SIG-M5 treated with dmso at 0.1 percent for 504 hours (cell line): Measurements from ENCODE around the gene CD1B.
A peak's percentile ranks its signal among the peaks of the same experiment; 100 is the strongest.
"Not testable (repeated sequence)": the region's sequence is repeated elsewhere in the genome, so short reads cannot be mapped to it uniquely, and the experiment has no call there.

ENCODE experiments used
- DNase-seq: peaks from one replicate; lab custom pipeline; 2025; ENCODE audit not compliant: unreplicated experiment; lab: John Stamatoyannopoulos, UW

CD1B gene

DNA sequence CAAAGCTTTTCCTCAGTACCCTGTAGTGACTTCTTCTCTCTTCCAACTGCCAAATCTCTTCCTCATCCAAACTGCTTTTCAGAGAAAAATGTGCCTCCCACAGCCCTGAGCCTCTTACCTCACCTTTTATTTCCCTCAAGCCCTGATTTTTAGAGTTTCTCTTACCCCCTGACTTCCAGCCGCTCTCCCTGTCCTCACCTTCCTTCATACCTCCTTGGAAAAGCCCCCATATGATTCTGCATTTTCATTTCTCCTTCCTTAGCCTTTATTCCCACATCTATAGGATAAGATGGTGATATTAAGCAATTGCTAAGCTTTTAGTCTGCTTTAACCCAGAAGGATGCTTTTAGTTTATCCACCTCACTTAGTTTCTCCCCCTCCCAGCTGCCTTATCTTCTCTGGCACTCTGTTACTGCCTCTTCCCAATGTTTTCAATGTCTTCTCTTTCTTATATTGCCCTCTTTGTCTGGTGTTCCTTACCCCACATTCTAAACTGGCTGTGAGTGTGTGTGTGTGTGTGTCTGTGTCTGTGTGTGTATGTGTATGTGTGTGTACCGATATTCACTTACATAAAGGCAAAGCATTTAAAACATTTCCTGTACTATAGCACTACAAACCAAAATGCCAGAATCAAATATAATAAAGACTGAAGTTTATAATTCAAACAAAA, at the start of gene CD1B:
Gene CD1B, minus strand, starts transcription at position 51 of the 670 bp plus-strand sequence. CDS start 108 bp downstream, outside the sequence.
- no peak for DNase-seq

DNA sequence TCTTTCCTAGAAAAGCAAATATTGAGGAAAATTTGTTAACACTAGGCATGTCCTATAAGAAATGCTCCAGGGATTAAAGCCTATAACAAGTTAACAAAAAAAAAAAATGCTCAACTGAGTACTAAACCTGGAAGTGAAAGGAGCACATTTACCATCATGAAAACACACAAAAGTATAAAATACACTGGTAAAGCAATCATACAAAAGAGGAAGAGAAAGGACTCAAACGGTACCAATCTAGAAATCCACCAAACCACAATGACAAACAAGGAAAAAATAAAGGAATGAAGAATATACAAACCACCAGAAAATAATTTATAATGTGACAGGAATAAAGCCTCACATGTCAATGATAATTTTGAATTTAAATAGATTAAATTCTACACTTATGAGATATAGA, 43.5 kb upstream of the CD1B start:
- peak; percentile 51 for DNase-seq

GRCh38 chr1:158374101-158374500, 42.8 kb upstream of the CD1B start:
- DNase-seq, result not testable (repeated sequence)

GRCh38 chr1:158371188-158371953, 40.0 kb upstream of the CD1B start:
- no peak for DNase-seq

DNA sequence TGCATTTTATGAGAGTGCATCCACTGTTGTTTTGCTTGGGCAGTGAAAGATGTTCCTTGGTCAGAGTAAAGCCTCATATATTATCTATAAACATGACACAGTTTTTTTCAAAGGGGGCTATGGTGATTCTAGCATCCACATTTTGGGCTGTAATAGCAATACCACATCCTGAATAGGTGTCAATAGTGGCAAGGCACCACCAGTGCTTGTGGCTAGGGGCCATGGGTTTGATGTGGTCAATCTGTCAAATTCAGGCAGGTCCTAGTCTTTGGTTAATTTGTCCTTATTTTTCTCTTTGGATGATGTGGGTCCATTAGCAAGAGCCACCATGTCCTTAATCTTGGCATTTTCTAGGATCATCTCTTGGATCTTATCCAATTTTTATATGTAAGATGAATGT, 35.5 kb upstream of the CD1B start:
- DNase-seq, result no peak

DNA sequence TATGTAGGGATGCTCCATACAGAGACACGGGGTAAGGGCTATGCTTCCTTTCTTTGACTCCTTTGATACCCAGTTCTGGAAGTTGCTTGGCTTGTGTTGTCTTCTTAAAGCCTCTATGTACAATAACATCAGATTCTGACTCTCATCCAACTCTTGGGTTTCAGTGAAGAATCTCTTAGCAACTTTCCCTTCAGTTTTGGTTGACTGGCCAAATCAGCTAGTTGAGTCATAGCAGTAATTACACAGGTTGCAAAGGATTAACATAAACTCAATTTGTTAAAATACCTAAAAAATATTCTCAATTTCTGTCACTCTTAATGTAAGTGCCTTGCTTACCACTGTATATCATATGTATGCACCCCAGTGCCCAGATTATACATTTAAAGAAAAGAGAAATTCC, 31.6 kb upstream of the CD1B start:
- DNase-seq, result no peak

DNA sequence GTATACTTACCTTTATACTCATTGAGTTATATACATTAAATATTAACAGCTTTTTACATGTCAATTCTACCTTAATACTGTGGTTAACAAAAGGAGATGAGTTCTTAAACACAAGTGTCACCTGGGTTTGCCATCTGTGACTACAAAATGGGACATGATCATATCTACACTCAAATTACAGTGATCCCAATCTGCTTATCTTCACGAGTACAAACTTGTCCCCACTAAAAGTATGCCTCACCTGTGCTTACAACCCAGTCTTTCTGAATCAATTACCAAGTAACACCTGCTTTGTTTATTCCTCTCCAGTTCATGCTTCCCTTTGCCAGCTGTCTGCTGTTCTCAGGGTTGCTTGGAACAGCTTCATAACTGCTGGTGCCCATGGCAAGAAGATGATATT, 31.2 kb upstream of the CD1B start:
- DNase-seq, result no peak

DNA sequence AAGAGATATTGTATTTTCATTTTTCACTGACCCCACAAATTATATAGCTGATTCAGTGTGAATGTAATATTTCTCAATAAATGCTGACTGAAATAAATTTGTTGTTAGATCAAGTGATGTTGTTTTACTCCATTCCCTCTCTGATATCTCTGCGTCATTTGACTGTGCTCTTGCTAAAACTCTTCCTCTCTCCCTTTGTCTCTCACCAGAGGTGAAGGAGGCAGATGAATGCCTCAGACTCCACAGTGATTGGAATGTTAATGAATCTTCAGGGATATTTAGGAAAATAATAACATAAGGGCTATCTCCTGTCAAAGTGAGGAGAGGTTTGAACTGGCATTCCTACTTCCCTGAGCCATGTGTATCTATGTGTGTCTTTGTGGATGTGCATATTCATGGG, 26.1 kb upstream of the CD1B start:
- no peak for DNase-seq

DNA sequence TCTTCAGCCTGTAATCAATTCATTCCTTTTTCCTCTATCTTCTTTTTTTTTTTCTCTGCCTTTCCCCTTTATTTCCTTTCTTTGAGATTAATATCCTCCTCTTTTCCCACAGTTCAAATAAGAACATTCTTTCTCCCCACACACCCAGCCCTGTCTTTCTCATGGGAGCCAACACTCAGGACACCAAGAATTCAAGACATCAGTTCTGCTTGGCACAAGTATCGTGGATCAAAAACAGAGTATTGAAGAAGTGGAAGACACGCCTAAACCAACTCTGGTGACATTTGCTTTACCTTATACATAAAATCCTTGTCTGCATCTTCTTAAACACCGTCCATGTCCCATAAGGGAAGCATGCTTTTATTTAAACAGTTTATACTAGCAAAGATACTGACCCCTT, 25.3 kb upstream of the CD1B start:
- no peak for DNase-seq

GRCh38 chr1:158355773-158356285, 24.5 kb upstream of the CD1B start:
- no peak for DNase-seq

GRCh38 chr1:158354255-158354654, 22.9 kb upstream of the CD1B start:
- DNase-seq, result no peak

DNA sequence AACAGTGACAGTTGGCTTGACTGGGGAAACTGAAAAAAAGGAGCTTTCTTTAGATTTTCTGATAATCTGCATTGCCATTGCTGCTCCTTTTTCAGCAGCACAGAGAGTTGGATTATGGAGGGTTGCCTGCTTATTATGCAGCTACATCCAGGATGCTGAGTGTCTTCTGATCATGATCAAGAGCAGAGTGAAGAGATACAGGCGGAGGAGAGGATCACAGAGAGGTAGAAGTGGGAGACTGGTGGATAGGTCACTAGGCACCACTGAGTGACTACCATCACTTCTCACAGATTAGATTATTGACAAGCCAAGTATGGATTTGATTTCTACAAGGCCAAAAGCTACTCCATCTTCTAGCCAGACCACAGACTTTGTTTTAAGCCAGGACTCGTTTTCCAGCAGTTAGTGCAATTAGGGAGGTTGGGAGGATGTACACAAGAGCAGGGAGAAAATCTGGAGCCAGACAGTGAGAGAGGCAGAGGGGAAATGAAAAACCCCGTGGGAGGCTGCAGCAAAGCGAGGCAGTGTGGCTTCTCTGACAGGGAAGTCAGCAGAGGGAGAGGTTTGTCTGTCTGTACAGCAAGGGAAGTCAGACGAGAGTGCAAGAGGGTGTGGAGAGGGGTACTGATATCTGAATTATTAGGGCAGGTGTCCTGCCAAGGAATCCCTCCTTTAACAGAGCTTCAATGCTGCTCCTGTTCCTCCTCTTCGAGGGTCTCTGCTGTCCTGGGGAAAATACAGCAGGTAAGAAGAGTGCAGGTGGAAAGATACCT, 22.2 kb upstream of the CD1B start, which contains the start of gene CD1E:
Gene CD1E, plus strand, starts transcription at position 592 of the 773 bp plus-strand sequence. Its CDS starts 95 bp downstream, at position 687.
- DNase-seq, result no peak

GRCh38 chr1:158348946-158349345, 17.6 kb upstream of the CD1B start:
- DNase-seq, result not testable (repeated sequence)

DNA sequence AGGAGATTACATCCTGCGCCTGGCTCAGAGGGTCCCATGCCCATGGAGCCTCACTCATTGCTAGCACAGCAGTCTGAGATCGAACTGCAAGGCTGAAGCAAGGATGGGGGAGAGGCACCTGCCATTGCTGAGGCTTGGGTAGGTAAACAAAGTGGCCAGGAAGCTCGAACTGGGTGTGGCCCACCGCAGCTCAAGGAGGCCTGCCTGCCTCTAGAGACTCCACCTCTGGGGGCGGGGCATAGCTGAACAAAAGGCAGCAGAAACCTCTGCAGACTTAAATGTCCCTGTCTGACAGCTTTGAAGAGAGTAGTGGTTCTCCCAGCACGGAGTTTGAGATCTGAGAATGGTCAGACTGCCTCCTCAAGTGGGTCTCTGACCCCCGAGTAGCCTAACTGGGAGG, 5.1 kb upstream of the CD1B start:
- not testable (repeated sequence) for DNase-seq

GRCh38 chr1:158335213-158335532, 3.8 kb upstream of the CD1B start:
- DNase-seq, result no peak

DNA sequence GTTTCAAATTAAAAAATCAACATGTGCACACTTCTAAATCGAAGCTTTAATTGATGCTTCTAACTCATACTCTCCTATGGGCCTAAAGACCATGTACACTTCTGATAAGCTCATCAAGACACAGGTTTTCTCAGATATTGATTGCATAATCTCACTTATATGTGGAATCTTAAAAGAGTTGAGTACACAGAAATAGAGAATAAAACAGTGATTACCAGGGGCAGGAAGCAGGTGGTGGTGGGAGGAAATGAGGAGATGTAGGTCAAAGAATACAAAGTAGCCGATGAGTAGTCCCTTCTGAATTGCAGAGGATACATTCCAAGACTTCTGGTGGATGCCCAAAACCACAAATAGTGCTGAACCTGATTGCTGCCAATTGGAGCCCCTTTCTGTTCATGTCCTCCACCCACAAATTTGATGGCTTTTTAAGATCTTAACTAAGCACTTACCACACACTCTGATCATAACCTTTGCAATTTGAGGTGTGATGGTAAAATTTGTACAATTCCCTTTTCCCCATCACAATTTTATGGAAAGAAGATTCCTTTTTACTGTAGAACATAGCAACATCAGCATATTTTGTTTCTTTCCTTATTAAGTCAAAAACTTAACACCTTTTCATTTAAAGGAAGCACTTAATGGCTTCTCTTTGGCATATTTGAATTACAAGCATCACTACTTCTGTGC, 3.3 kb upstream of the CD1B start:
- no peak for DNase-seq

GRCh38 chr1:158333405-158334155, 2.2 kb upstream of the CD1B start:
- peak; percentile 80 for DNase-seq

DNA sequence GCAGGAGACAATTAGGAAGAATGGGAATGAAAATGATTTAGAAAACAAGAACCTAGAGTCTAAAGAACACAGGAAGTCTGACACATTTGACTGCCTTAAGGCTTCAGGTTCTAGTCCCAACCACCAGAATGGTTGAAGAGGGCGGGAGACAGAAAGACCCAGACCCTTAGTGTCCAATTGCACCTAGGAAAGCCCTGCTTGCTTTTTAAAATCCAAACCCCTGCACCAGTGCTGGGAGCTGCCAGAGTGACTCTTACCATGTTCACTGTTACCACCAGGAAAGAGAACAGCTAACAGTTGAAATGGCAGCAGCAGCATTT, 265 bp downstream of the CD1B start:
- no peak for DNase-seq

- DNase-seq, result no peak
These were observed 783 bp downstream of the CD1B start for GRCh38 chr1:158330391-158331105.

- peak; percentile 22 for DNase-seq
These were observed 1.6 kb downstream of the CD1B start for GRCh38 chr1:158329733-158330132.
